Pancreas (tissue), 10 donors: ENCODE results near the gene PTPN14. TPM values are rescaled to one million over a fixed set of nuclear protein-coding genes. Genes with fewer than 3 reads are reported as not detected.

Experiments
- ATAC-seq, 4 donors: fragments of 200-7000 bp; cut with Tn5 transposase; one replicate each; pipeline versions ENCODE4 v1.8.0 to v1.9.1; 2020; ENCODE audit warnings: mild to moderate bottlenecking in 4 of 4, moderate library complexity in 4 of 4
- DNase-seq, 6 donors: peaks; one replicate each; pipeline ENCODE4 v3.0.0-alpha.2; 2020
- FAIRE-seq: peaks from 2 replicates; lab custom pipeline; 2012; peaks lifted over from hg19 to GRCh38; lab: Jason Lieb, UNC
- H3K27ac ChIP-seq, 4 donors: fragments of 200-600 bp; sonication (generic); 1 replicate in 3 of 4; 2 replicates in 1 of 4; pipeline versions ENCODE4 v1.5.0 to v1.8.0; 2020
- H3K27me3 ChIP-seq, 4 donors: fragments of 200-600 bp; one replicate each; pipeline ENCODE4 v1.8.0; 2021
- H3K36me3 ChIP-seq, 3 donors: fragments of 200-600 bp; sonication (generic) in 1 of 3; one replicate each; pipeline versions ENCODE4 v1.5.0 to v1.8.0; 2020 to 2021
- H3K4me1 ChIP-seq, 3 donors: fragments of 200-600 bp; one replicate each; pipeline ENCODE4 v1.8.0; 2021
- H3K4me3 ChIP-seq, 4 donors: fragments of 200-600 bp; sonication (generic) in 2 of 4; one replicate each; pipeline versions ENCODE4 v1.5.0 to v1.8.0; 2020 to 2021
- H3K9me3 ChIP-seq, 4 donors: fragments of 200-600 bp; one replicate each; pipeline ENCODE4 v1.8.0; 2021
- WGBS, 2 donors: extraction: QIAGEN DNeasy Blood & Tissue Kit; methylation state at CpG; one replicate each; pipeline ENCODE4 v1.1.7; 2013; 5-methylcytosine and 5-hydroxymethylcytosine counted together
- intact Hi-C, 3 donors: fragments of 100-400 bp; cut with DNase I; formaldehyde crosslinking; loops; one replicate each; pipeline versions ENCODE4 v1.11.1 to v1.14.2; 2022
- polyA plus RNA-seq, 2 donors: library from polyadenylated mRNA; stranded (reverse); fragments of 200-250 nt; gene quantifications; one replicate each; pipeline ENCODE4 v1.2.3, GENCODE V29; 2013
- total RNA-seq, 6 donors: library from RNA; stranded (reverse); fragmentation: NEBNext Ultra II Directional in 4 of 6; extraction: Animal tissue kit (Norgen Biotek cat#: 25700) in 4 of 6; gene quantifications; one replicate each; pipeline versions ENCODE4 v1.2.1 to v1.2.4, GENCODE V29; 2021 to 2023
- TF ChIP-seq, protein P1 (sequence below), 4 donors: fragments of 200-600 bp; sonication (generic) in 3 of 4; IDR thresholded peaks; one replicate each; pipeline versions ENCODE4 v1.5.0 to v1.8.0; 2021; ENCODE audit warnings: antibody characterized with exemption in 4 of 4
- donor health status: healthy with polysubstance abuse.
- donor health status: DM: no; HTN: no; CAD: no; lungs with moderate emphysema.
- donor health status: DM: no; HTN: no; CAD: no.
- donor health status: control.
- donor health status: control.
- donor health status: Bipolar disorder and iron deficiency.
- donor health status: DM: yes; HTN: yes; CAD: no.
- donor health status: DM: no; HTN: no; CAD: no.
- donor health status: DM: no; HTN: no; CAD: no.
- donor health status: DM: yes; HTN: yes; CAD: no.

The PTPN14 gene
- total and polyA plus RNA-seq, 8 donors = 1.9 to 17.5 (median 11.5) TPM

GRCh38 chr1:214451596-214451995 lies 99.8 kb downstream of the PTPN14 start:
- Histone ChIP-seq H3K36me3 (no peaks in the 10 kb centered on the region), H3K27me3 (no peaks in the 10 kb centered on the region), H3K27ac (no peak overlapping the region), H3K4me3 (no peak overlapping the region), H3K9me3 (no peaks in the 10 kb centered on the region), H3K4me1 (peaks cover 6 to 20% (median 17%) of the 10 kb centered on the region in 3 donors)
- intact Hi-C loops = no loop called here
- ATAC-seq = no peak
- DNase-seq = no peak
- TF ChIP-seq, protein P1, sequence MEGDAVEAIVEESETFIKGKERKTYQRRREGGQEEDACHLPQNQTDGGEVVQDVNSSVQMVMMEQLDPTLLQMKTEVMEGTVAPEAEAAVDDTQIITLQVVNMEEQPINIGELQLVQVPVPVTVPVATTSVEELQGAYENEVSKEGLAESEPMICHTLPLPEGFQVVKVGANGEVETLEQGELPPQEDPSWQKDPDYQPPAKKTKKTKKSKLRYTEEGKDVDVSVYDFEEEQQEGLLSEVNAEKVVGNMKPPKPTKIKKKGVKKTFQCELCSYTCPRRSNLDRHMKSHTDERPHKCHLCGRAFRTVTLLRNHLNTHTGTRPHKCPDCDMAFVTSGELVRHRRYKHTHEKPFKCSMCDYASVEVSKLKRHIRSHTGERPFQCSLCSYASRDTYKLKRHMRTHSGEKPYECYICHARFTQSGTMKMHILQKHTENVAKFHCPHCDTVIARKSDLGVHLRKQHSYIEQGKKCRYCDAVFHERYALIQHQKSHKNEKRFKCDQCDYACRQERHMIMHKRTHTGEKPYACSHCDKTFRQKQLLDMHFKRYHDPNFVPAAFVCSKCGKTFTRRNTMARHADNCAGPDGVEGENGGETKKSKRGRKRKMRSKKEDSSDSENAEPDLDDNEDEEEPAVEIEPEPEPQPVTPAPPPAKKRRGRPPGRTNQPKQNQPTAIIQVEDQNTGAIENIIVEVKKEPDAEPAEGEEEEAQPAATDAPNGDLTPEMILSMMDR (IDR thresholded peaks at IDR 0.05) = no peak
- WGBS, 2 donors = 89 to 90% methylated on average over 4 of the region's 4 CpGs
- no peak for FAIRE-seq

GRCh38 chr1:214449371-214449770 lies 102.0 kb downstream of the PTPN14 start:
- Histone ChIP-seq H3K27me3 (no peaks in the 10 kb centered on the region), H3K4me3 (no peak overlapping the region), H3K27ac (no peak overlapping the region), H3K36me3 (no peaks in the 10 kb centered on the region), H3K4me1 (peaks cover 3 to 13% (median 11%) of the 10 kb centered on the region in 3 donors), H3K9me3 (no peaks in the 10 kb centered on the region)
- 59 to 69% methylated on average over 3 of the region's 3 CpGs for WGBS, 2 donors
- no peak for ATAC-seq
- TF ChIP-seq, protein P1 (IDR thresholded peaks at IDR 0.05) = no peak
- DNase-seq = no peak
- no peak for FAIRE-seq
- intact Hi-C loops = no loop called here

GRCh38 chr1:214448536-214448935 lies 102.9 kb downstream of the PTPN14 start:
- WGBS, 2 donors = 93 to 95% methylated on average over 2 of the region's 2 CpGs
- no peak for FAIRE-seq

DNA sequence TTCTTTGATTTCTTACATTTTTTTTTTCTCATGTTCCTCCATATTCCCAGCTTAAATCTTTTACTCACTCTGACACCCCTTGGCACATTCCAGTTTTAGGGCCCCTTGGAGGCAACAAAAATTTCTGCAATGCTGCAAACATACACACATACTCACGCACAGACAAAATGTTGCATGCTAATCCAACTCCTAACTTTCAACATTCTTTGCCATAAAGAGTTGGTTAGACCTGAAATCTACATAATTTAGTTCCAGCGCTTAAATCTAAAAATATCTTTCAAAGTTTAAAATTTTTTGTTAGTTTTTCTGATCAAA lies 103.9 kb downstream of the PTPN14 start:
- H3K36me3 ChIP-seq = no peaks in the 10 kb centered on the region
- intact Hi-C loops = no loop called here
- H3K9me3 ChIP-seq = no peaks in the 10 kb centered on the region
- DNase-seq (no peak), FAIRE-seq (no peak), ATAC-seq (no peak)
- H3K27me3 ChIP-seq = no peaks in the 10 kb centered on the region
- no peak overlapping the region for H3K4me3 ChIP-seq
- peak overlapping the region in 3 of 4 donors; percentile 28 to 65 (median 61) for H3K27ac ChIP-seq
- TF ChIP-seq, protein P1 (IDR thresholded peaks at IDR 0.05) = no peak
- WGBS, 2 donors = 92 to 97% methylated on average over 2 of the region's 2 CpGs
- H3K4me1 ChIP-seq = peaks cover 3 to 11% (median 4%) of the 10 kb centered on the region in 3 donors

More at GRCh38 chr1:214448536-214448935, 102.9 kb downstream of the PTPN14 start:
- no peaks in the 10 kb centered on the region for H3K9me3 ChIP-seq
- peaks cover 3 to 11% (median 4%) of the 10 kb centered on the region in 3 donors for H3K4me1 ChIP-seq
- no peaks in the 10 kb centered on the region for H3K36me3 ChIP-seq
- ATAC-seq (no peak), DNase-seq (no peak)
- no peaks in the 10 kb centered on the region for H3K27me3 ChIP-seq
- no peak overlapping the region for H3K27ac ChIP-seq
- H3K4me3 ChIP-seq = no peak overlapping the region
- TF ChIP-seq, protein P1 (IDR thresholded peaks at IDR 0.05) = no peak
- intact Hi-C loops = no loop called here

- Histone ChIP-seq H3K27ac (peak overlapping the region; percentile 0 to 65 (median 44)), H3K4me1 (peaks cover 3 to 11% (median 4%) of the 10 kb centered on the region in 3 donors), H3K36me3 (no peaks in the 10 kb centered on the region), H3K4me3 (no peak overlapping the region), H3K9me3 (no peaks in the 10 kb centered on the region), H3K27me3 (no peaks in the 10 kb centered on the region)
- 64 to 68% methylated on average over 8 of the region's 8 CpGs for WGBS, 2 donors
- ATAC-seq (peak; percentile 73 to 92 (median 84)), DNase-seq (peak in 3 of 6 donors; percentile 46 to 56 (median 49)), FAIRE-seq (no peak)
- intact Hi-C loops = no loop called here
- TF ChIP-seq, protein P1 (IDR thresholded peaks at IDR 0.05) = no peak
Measured at GRCh38 chr1:214446772-214447556, 104.4 kb downstream of the PTPN14 start.
